NCI-H2029 (cell line): ENCODE measurements around the gene FLVCR1.
"Not testable (repeated sequence)": the region's sequence is repeated elsewhere in the genome, so short reads cannot be mapped to it uniquely, and the experiment has no call there.

Source experiments
- DNase-seq: peaks from one replicate; lab custom pipeline; 2025; lab: John Stamatoyannopoulos, UW

FLVCR1 gene

GRCh38 chr1:212857992-212858460 lies at the start of gene FLVCR1:
FLVCR1 (plus strand) TSS chr1:212858275; CDS start chr1:212858453, 178 bp downstream.
- DNase-seq = peak; percentile 90

- no peak for DNase-seq
Observed at GRCh38 chr1:212814537-212815334, 43.3 kb upstream of the FLVCR1 start.

GRCh38 chr1:212816567-212817278 lies 41.4 kb upstream of the FLVCR1 start:
- DNase-seq = no peak

- DNase-seq = no peak
Observed at GRCh38 chr1:212819726-212820125, 38.3 kb upstream of the FLVCR1 start.

GRCh38 chr1:212820969-212821368 lies 37.1 kb upstream of the FLVCR1 start:
- no peak for DNase-seq

GRCh38 chr1:212822956-212823355 lies 35.1 kb upstream of the FLVCR1 start:
- no peak for DNase-seq

GRCh38 chr1:212824201-212824600 lies 33.9 kb upstream of the FLVCR1 start:
- DNase-seq = no peak

GRCh38 chr1:212825798-212826452 lies 32.1 kb upstream of the FLVCR1 start:
- DNase-seq = no peak

GRCh38 chr1:212827171-212827776 lies 30.8 kb upstream of the FLVCR1 start:
- no peak for DNase-seq

- no peak for DNase-seq
Observed at GRCh38 chr1:212827831-212828278, 30.2 kb upstream of the FLVCR1 start.

GRCh38 chr1:212828395-212828794 lies 29.7 kb upstream of the FLVCR1 start:
- DNase-seq = no peak

GRCh38 chr1:212833211-212834207 lies 24.6 kb upstream of the FLVCR1 start:
- not testable (repeated sequence) for DNase-seq

- no peak for DNase-seq
Observed at GRCh38 chr1:212838145-212838544, 19.9 kb upstream of the FLVCR1 start.

- not testable (repeated sequence) for DNase-seq
Observed at GRCh38 chr1:212844521-212844920, 13.6 kb upstream of the FLVCR1 start.

GRCh38 chr1:212847549-212847948 lies 10.5 kb upstream of the FLVCR1 start, which contains the start of gene SPATA45:
SPATA45 (minus strand) TSS chr1:212847649; CDS start chr1:212836149, 11,500 bp downstream.
- DNase-seq = no peak

- DNase-seq = no peak
Observed at GRCh38 chr1:212852105-212852688, 5.9 kb upstream of the FLVCR1 start.

- no peak for DNase-seq
Observed at GRCh38 chr1:212853658-212854057, 4.4 kb upstream of the FLVCR1 start.

- no peak for DNase-seq
Observed at GRCh38 chr1:212856755-212857154, 1.3 kb upstream of the FLVCR1 start.

- no peak for DNase-seq
Observed at GRCh38 chr1:212858461-212859265, 588 bp downstream of the FLVCR1 start.
